ENCODE results near the gene HDAC4.

Gene HDAC4

GRCh38 chr2:239130041-239130440 lies 270.8 kb downstream of the HDAC4 start:
- TF ChIP-seq, protein P1, sequence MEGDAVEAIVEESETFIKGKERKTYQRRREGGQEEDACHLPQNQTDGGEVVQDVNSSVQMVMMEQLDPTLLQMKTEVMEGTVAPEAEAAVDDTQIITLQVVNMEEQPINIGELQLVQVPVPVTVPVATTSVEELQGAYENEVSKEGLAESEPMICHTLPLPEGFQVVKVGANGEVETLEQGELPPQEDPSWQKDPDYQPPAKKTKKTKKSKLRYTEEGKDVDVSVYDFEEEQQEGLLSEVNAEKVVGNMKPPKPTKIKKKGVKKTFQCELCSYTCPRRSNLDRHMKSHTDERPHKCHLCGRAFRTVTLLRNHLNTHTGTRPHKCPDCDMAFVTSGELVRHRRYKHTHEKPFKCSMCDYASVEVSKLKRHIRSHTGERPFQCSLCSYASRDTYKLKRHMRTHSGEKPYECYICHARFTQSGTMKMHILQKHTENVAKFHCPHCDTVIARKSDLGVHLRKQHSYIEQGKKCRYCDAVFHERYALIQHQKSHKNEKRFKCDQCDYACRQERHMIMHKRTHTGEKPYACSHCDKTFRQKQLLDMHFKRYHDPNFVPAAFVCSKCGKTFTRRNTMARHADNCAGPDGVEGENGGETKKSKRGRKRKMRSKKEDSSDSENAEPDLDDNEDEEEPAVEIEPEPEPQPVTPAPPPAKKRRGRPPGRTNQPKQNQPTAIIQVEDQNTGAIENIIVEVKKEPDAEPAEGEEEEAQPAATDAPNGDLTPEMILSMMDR (conservative IDR thresholded peaks at IDR 0.05; ENCODE audit: low read length) = no peak
- no peak overlapping the region for H3K4me3 ChIP-seq (ENCODE audit: low read length)
- DNase-seq (ENCODE audit: low read depth) = no peak

DNA sequence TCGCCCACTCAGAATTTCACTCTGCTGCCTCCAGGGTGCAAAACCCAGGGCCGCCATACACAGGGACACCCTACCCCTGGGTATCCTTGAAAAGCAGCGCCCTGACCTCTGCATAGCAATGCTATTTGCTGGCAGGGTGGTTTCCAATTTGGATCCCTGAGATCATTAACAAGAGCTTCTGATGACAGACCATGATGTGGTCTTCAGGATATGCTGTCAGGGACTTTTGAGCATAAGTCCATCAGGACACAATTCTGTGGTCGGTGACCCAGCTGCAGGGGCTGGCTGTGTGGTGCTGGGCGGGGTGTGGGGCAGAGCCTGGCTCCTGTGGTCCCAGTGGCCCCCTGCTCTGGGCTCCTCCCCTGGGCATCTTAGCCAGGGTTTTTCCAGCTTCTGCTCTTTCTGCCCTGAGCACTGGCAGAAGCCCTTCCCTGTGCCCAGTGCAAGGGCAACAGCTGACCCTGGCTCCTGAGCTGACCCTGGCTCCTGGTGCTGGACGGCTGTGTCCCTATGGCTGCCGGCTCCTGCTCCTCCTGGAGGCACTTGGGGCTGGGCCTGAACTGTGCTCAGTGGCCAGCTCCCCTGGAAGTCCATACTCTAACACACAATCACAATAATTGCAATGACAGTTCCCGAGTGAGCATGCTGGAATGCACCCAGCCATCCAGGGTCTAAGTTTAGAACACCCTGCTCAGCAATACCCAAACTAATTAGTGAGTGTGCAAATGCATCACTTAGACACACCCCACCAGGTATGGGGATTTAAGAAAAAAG lies 271.5 kb downstream of the HDAC4 start:
- no peak overlapping the region for H3K4me3 ChIP-seq (ENCODE audit: low read length)
- TF ChIP-seq, protein P1 (conservative IDR thresholded peaks at IDR 0.05; ENCODE audit: low read length) = no peak
- DNase-seq (ENCODE audit: low read depth) = no peak

GRCh38 chr2:239128706-239129105 lies 272.1 kb downstream of the HDAC4 start:
- no peak overlapping the region for H3K4me3 ChIP-seq (ENCODE audit: low read length)
- TF ChIP-seq, protein P1 (conservative IDR thresholded peaks at IDR 0.05; ENCODE audit: low read length) = no peak

DNA sequence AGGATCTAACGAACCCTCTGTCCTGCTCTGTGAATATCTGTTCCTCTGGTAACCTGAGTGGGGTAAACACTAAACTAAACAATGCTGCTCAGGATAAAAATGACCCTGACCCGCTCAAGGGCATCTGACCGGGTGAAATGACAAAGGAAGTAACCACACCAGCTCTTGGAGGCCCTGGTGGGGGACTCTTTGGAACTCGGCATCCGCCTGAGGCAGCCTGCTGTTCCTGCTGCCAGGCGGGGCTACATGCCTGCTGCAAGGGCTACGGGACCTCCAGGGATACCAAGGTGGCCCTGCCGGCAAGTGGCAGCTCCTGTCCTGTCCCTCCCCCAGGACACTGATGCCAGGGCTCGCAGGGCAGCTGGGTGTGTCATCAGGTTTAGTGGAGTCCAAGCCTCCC lies 273.3 kb downstream of the HDAC4 start:
- no peak overlapping the region for H3K4me3 ChIP-seq (ENCODE audit: low read length)
- TF ChIP-seq, protein P1 (conservative IDR thresholded peaks at IDR 0.05; ENCODE audit: low read length) = no peak
- no peak for DNase-seq (ENCODE audit: low read depth)

More at GRCh38 chr2:239128706-239129105, 272.1 kb downstream of the HDAC4 start:
- no peak for DNase-seq (ENCODE audit: low read depth)

- H3K4me3 ChIP-seq (ENCODE audit: low read length) = no peak overlapping the region
- TF ChIP-seq, protein P1 (conservative IDR thresholded peaks at IDR 0.05; ENCODE audit: low read length) = no peak
- DNase-seq (ENCODE audit: low read depth) = no peak
These were observed 274.8 kb downstream of the HDAC4 start for GRCh38 chr2:239125726-239126675.

- H3K4me3 ChIP-seq (ENCODE audit: low read length) = no peak overlapping the region
These were observed 276.5 kb downstream of the HDAC4 start for GRCh38 chr2:239124152-239124899.

More at GRCh38 chr2:239124152-239124899, 276.5 kb downstream of the HDAC4 start:
- TF ChIP-seq, protein P1 (conservative IDR thresholded peaks at IDR 0.05; ENCODE audit: low read length) = no peak
- DNase-seq (ENCODE audit: low read depth) = no peak
